Measurements from ENCODE around the gene PLXNA2. TPM values are rescaled to one million over a fixed set of nuclear protein-coding genes. Genes with fewer than 3 reads are reported as not detected.

The PLXNA2 gene
- polyA plus RNA-seq, 2 of the 4 experiments (the other 2 are of a cell fraction): 0.36 to 0.87 TPM

GRCh38 chr1:208156310-208156709 lies 87.9 kb downstream of the PLXNA2 start:
- ChIA-PET CTCF (interaction anchor here (1.2 to 1.3 kb wide), 2 partner anchors 25 to 82 kb away, joined by 3 read pairs; no protein-coding TSS in a partner anchor), POLR2A (no interaction called here)
- WGBS (ENCODE audit: missing lambda C conversion rate): 78% methylated on average over 3 of the region's 3 CpGs
- TF ChIP-seq HES2 (IDR thresholded peaks at IDR 0.05) (no peak), ZC3H11A (IDR thresholded peaks at IDR 0.05) (no peak), SREBF2 (IDR thresholded peaks at IDR 0.05) (no peak), EHMT2 (IDR thresholded peaks at IDR 0.05; ENCODE audit: low read depth) (no peak), RNF2 (IDR thresholded peaks at IDR 0.05; ENCODE audit: borderline replicate concordance, low read depth) (no peak), HOXA7 (CRISPR knock-in tag; IDR thresholded peaks at IDR 0.05) (no peak), FOXS1 (CRISPR knock-in tag; IDR thresholded peaks at IDR 0.05) (no peak), ZSCAN20 (CRISPR knock-in tag; IDR thresholded peaks at IDR 0.05) (no peak), JUN (IDR thresholded peaks at IDR 0.05) (no peak), REST (IDR thresholded peaks at IDR 0.05) (no peak), CEBPB (IDR thresholded peaks at IDR 0.05) (no peak), KDM5A (IDR thresholded peaks at IDR 0.05) (no peak), FOSB (CRISPR knock-in tag; IDR thresholded peaks at IDR 0.05) (no peak), KDM1A (IDR thresholded peaks at IDR 0.05; ENCODE audit: low read depth) (no peak), EP300 (IDR thresholded peaks at IDR 0.05) (no peak), MAZ (IDR thresholded peaks at IDR 0.05; ENCODE audit: borderline replicate concordance, low read depth, low read length) (no peak), RFX5 (IDR thresholded peaks at IDR 0.05) (no peak)
- no peak overlapping the region for H3K4me2 ChIP-seq
- no peaks in the 10 kb centered on the region for H3K9me3 ChIP-seq
- H3K27ac ChIP-seq: no peak overlapping the region
- DNase-seq (ENCODE audit: low read depth in 1 of 2, low spot score in 1 of 2) (no peak), FAIRE-seq (no peak), ATAC-seq (no peak)
- no peaks in the 10 kb centered on the region for H3K4me1 ChIP-seq
- no peak overlapping the region for H3K4me3 ChIP-seq

GRCh38 chr1:208154679-208155642 lies 89.2 kb downstream of the PLXNA2 start:
- no peaks in the 10 kb centered on the region for H3K9me3 ChIP-seq
- H3K4me3 ChIP-seq: no peak overlapping the region
- ATAC-seq (no peak), FAIRE-seq (no peak), DNase-seq (ENCODE audit: low read depth in 1 of 2, low spot score in 1 of 2) (no peak)
- TF ChIP-seq FOXS1 (CRISPR knock-in tag; IDR thresholded peaks at IDR 0.05) (no peak), HDAC2 (IDR thresholded peaks at IDR 0.05) (no peak), MAFK (IDR thresholded peaks at IDR 0.05; ENCODE audit: partially characterized antibody) (no peak), PBX3 (IDR thresholded peaks at IDR 0.05) (no peak), RNF2 (IDR thresholded peaks at IDR 0.05; ENCODE audit: borderline replicate concordance, low read depth) (no peak), EHMT2 (IDR thresholded peaks at IDR 0.05; ENCODE audit: low read depth) (no peak), EHF (CRISPR knock-in tag; IDR thresholded peaks at IDR 0.05) (no peak)
- 0 out of 3 replicates have a peak, but pooled peaks cover 2% of the 10 kb centered on the region for H3K4me1 ChIP-seq
- POLR2A ChIA-PET: no interaction called here
- no peak overlapping the region for H3K4me2 ChIP-seq
- no peak overlapping the region for H3K27ac ChIP-seq
- WGBS (ENCODE audit: missing lambda C conversion rate): 73% methylated on average over 14 of the region's 15 CpGs
- CTCF ChIA-PET: interaction anchor here (1.3 to 2.3 kb wide), 2 partner anchors 15 to 23 kb away, joined by 3 to 8 read pairs; no protein-coding TSS in a partner anchor
